Neuronal stem cell (in vitro differentiated cells): ENCODE measurements around the gene RGR.

Experiments used
- DNase-seq: peaks from one replicate; pipeline ENCODE4 v3.0.0-alpha.2; 2013; ENCODE audit warnings: low spot score
- H2AFZ ChIP-seq: one replicate; pipeline ENCODE4 v1.6.1; 2013; ENCODE audit warnings: mild to moderate bottlenecking, low read length, inconsistent platforms
- H2AK5ac ChIP-seq: 2 replicates; pipeline ENCODE4 v1.6.1; 2013; ENCODE audit warnings: low read depth, mild to moderate bottlenecking, inconsistent platforms, low read length, moderate library complexity, mixed read lengths
- H2BK120ac ChIP-seq: 2 replicates; pipeline ENCODE4 v1.6.1; 2013; ENCODE audit warnings: low read depth, mild to moderate bottlenecking, inconsistent platforms, low read length, moderate library complexity, mixed read lengths
- H2BK12ac ChIP-seq: one replicate; pipeline ENCODE4 v1.6.1; 2013; ENCODE audit warnings: low read length, inconsistent platforms
- H2BK15ac ChIP-seq: 2 replicates; pipeline ENCODE4 v1.6.1; 2013; ENCODE audit warnings: mild to moderate bottlenecking, low read length, inconsistent platforms, mixed read lengths
- H2BK5ac ChIP-seq: one replicate; pipeline ENCODE4 v1.6.1; 2013; ENCODE audit warnings: inconsistent platforms, mild to moderate bottlenecking, low read length, moderate library complexity
- H3K14ac ChIP-seq: one replicate; pipeline ENCODE4 v1.6.1; 2013; ENCODE audit warnings: low read length, inconsistent platforms
- H3K18ac ChIP-seq: 2 replicates; pipeline ENCODE4 v1.6.1; 2013; ENCODE audit warnings: low read length, inconsistent platforms
- H3K23ac ChIP-seq: 2 replicates; pipeline ENCODE4 v1.6.1; 2013; ENCODE audit warnings: low read depth, mild to moderate bottlenecking, mixed read lengths, low read length, inconsistent platforms; ENCODE audit not compliant: poor library complexity
- H3K27ac ChIP-seq: replicated peaks from 3 replicates; pipeline ENCODE4 v1.5.1; 2013; ENCODE audit warnings: low read length, inconsistent platforms
- H3K27me3 ChIP-seq, 3 experiments: 2 replicates each; pipeline ENCODE4 v1.6.1; 2013; ENCODE audit warnings: low read length in 3 of 3, mild to moderate bottlenecking in 2 of 3, inconsistent platforms in 1 of 3, low read depth in 1 of 3, mixed read lengths in 1 of 3, moderate library complexity in 1 of 3; ENCODE audit not compliant: control insufficient read depth in 3 of 3, insufficient read depth in 3 of 3
- H3K36me3 ChIP-seq, 2 donors: replicated peaks in 1 of 2; 2 replicates each; pipeline ENCODE4 v1.6.1; 2013; ENCODE audit warnings: low read length in 2 of 2; ENCODE audit not compliant: control insufficient read depth in 2 of 2, insufficient read depth in 2 of 2
- H3K4ac ChIP-seq: 2 replicates; pipeline ENCODE4 v1.6.1; 2013; ENCODE audit warnings: inconsistent platforms, mild to moderate bottlenecking, low read length, moderate library complexity
- H3K4me1 ChIP-seq, 2 donors: 1 replicate in 1 of 2; 2 replicates in 1 of 2; pipeline ENCODE4 v1.6.1; 2013; ENCODE audit warnings: low read length in 2 of 2, low read depth in 1 of 2; ENCODE audit not compliant: control insufficient read depth in 2 of 2, insufficient read depth in 1 of 2
- H3K4me2 ChIP-seq: one replicate; pipeline ENCODE4 v1.6.1; 2013; ENCODE audit warnings: mild to moderate bottlenecking, low read length, inconsistent platforms; ENCODE audit not compliant: insufficient read depth, poor library complexity, severe bottlenecking
- H3K4me3 ChIP-seq, 2 donors: 2 replicates each; pipeline ENCODE4 v1.5.1; 2013; ENCODE audit warnings: low read length in 2 of 2, mild to moderate bottlenecking in 2 of 2, inconsistent platforms in 1 of 2, moderate library complexity in 1 of 2
- H3K79me1 ChIP-seq: one replicate; pipeline ENCODE4 v1.6.1; 2013; ENCODE audit warnings: low read depth, mild to moderate bottlenecking, inconsistent platforms, low read length, moderate library complexity
- H3K9ac ChIP-seq: one replicate; pipeline ENCODE4 v1.6.1; 2013; ENCODE audit warnings: mild to moderate bottlenecking, low read depth, low read length, inconsistent platforms; ENCODE audit not compliant: poor library complexity
- H3K9me3 ChIP-seq, 2 donors: replicated peaks in 1 of 2; 2 replicates each; pipeline versions ENCODE3 to v1.6.1; 2013; ENCODE audit warnings: low read length in 2 of 2, mild to moderate bottlenecking in 2 of 2, inconsistent platforms in 1 of 2, low read depth in 1 of 2, mixed read lengths in 1 of 2, moderate library complexity in 1 of 2; ENCODE audit not compliant: control insufficient read depth in 2 of 2, insufficient read depth in 1 of 2
- H4K8ac ChIP-seq: one replicate; pipeline ENCODE4 v1.6.1; 2013; ENCODE audit warnings: low read depth, mild to moderate bottlenecking, inconsistent platforms, low read length, moderate library complexity
- H4K91ac ChIP-seq: one replicate; pipeline ENCODE4 v1.6.1; 2013; ENCODE audit warnings: low read length, low read depth, mild to moderate bottlenecking, inconsistent platforms; ENCODE audit not compliant: poor library complexity
- WGBS, 2 donors: extraction: QIAGEN DNeasy Blood & Tissue Kit; methylation state at CpG; one replicate each; pipeline ENCODE4 v1.1.7; 2013; ENCODE audit warnings: missing lambda C conversion rate in 2 of 2, mixed read lengths in 1 of 2; ENCODE audit not compliant: insufficient read length in 2 of 2, insufficient replicate concordance in 1 of 2; ENCODE audit errors: extremely low coverage in 2 of 2; 5-methylcytosine and 5-hydroxymethylcytosine counted together

The RGR gene

GRCh38 chr10:84247496-84247895, 2.6 kb downstream of the RGR start:
- peak overlapping the region; percentile 24 for H2BK12ac ChIP-seq
- H3K18ac ChIP-seq, result peak overlapping the region; percentile 13
- no peak overlapping the region for H4K91ac ChIP-seq
- H2BK15ac ChIP-seq, result peak overlapping the region; percentile 1
- H2AK5ac ChIP-seq, result peak overlapping the region; percentile 30
- peaks cover 0 to 10% (median 0%) of the 10 kb centered on the region in 3 experiments for H3K27me3 ChIP-seq
- no peak overlapping the region for H2AFZ ChIP-seq
- H3K14ac ChIP-seq, result no peak overlapping the region
- H3K23ac ChIP-seq, result no peak overlapping the region
- H3K9ac ChIP-seq, result no peak overlapping the region
- no peak overlapping the region for H3K4me2 ChIP-seq
- no peak overlapping the region for H3K27ac ChIP-seq
- no peak for DNase-seq
- no peaks in the 10 kb centered on the region for H3K36me3 ChIP-seq
- H3K4ac ChIP-seq, result no peak overlapping the region
- no peaks in the 10 kb centered on the region for H3K79me1 ChIP-seq
- H3K9me3 ChIP-seq, result no peaks in the 10 kb centered on the region
- H3K4me1 ChIP-seq, result peaks cover 3 to 25% of the 10 kb centered on the region in 2 donors
- WGBS, 2 donors, result no CpG with 5 or more reads among the region's 6 CpGs
- no peak overlapping the region for H4K8ac ChIP-seq
- H3K4me3 ChIP-seq, result no peak overlapping the region
- no peak overlapping the region for H2BK5ac ChIP-seq
- no peak overlapping the region for H2BK120ac ChIP-seq

- Histone ChIP-seq H2BK5ac (peak overlapping the region; percentile 44), H2BK15ac (peak overlapping the region; percentile 5), H2BK12ac (peak overlapping the region; percentile 27), H3K9ac (no peak overlapping the region), H2AK5ac (peak overlapping the region; percentile 2), H3K4me3 (no peak overlapping the region), H3K27me3 (peaks cover 0 to 10% (median 0%) of the 10 kb centered on the region in 3 experiments), H2BK120ac (no peak overlapping the region), H3K27ac (no peak overlapping the region), H3K4me1 (peaks cover 3 to 23% of the 10 kb centered on the region in 2 donors), H3K14ac (no peak overlapping the region), H4K91ac (no peak overlapping the region), H4K8ac (no peak overlapping the region), H2AFZ (no peak overlapping the region), H3K79me1 (no peaks in the 10 kb centered on the region), H3K4ac (peak overlapping the region; percentile 17), H3K23ac (peak overlapping the region; percentile 56), H3K9me3 (no peaks in the 10 kb centered on the region), H3K18ac (peak overlapping the region; percentile 4), H3K36me3 (no peaks in the 10 kb centered on the region), H3K4me2 (no peak overlapping the region)
- WGBS, 2 donors, result no CpG with 5 or more reads among the region's 12 CpGs
- DNase-seq, result no peak
Measured at GRCh38 chr10:84248794-84249193, 3.9 kb downstream of the RGR start.

GRCh38 chr10:84254552-84255478, 10.0 kb downstream of the RGR start:
- Histone ChIP-seq H4K8ac (no peak overlapping the region), H3K18ac (no peak overlapping the region), H3K9me3 (no peaks in the 10 kb centered on the region), H3K9ac (no peak overlapping the region), H3K4me3 (no peak overlapping the region), H2BK12ac (no peak overlapping the region), H2BK120ac (no peak overlapping the region), H3K4me1 (peaks cover 0 to 2% of the 10 kb centered on the region in 2 donors), H3K27me3 (peaks cover 0 to 6% (median 3%) of the 10 kb centered on the region in 3 experiments), H3K23ac (no peak overlapping the region), H3K27ac (no peak overlapping the region), H3K4ac (no peak overlapping the region), H2AK5ac (no peak overlapping the region), H2BK5ac (no peak overlapping the region), H4K91ac (no peak overlapping the region), H3K4me2 (no peak overlapping the region), H3K36me3 (no peaks in the 10 kb centered on the region), H3K14ac (no peak overlapping the region), H3K79me1 (no peaks in the 10 kb centered on the region), H2AFZ (peak overlapping the region; percentile 75), H2BK15ac (no peak overlapping the region)
- WGBS, 2 donors, result no CpG with 5 or more reads among the region's 10 CpGs
- DNase-seq, result no peak
